ENCODE data around the gene TVP23A.
"Not testable (repeated sequence)": the region's sequence is repeated elsewhere in the genome, so short reads cannot be mapped to it uniquely, and the experiment has no call there.

The TVP23A gene

GRCh38 chr16:10782628-10783027 is 36.0 kb downstream of the TVP23A start:
- ChIA-PET POLR2A (no interaction called here), CTCF (no interaction called here)
- no peak for TF ChIP-seq IKZF3 (tag by site-specific recombination; IDR thresholded peaks at IDR 0.05)
- TF ChIP-seq ZNF341 (tag by site-specific recombination; IDR thresholded peaks at IDR 0.05; ENCODE audit: low read depth) = no peak
- no peak for TF ChIP-seq ZNF629 (tag by site-specific recombination; IDR thresholded peaks at IDR 0.05)
- TF ChIP-seq TRIM28 (IDR thresholded peaks at IDR 0.05; ENCODE audit: borderline replicate concordance, low read length) = no peak
- TF ChIP-seq ZNF658 (tag by site-specific recombination; IDR thresholded peaks at IDR 0.05) = no peak
- TF ChIP-seq ZNF211 (tag by site-specific recombination; IDR thresholded peaks at IDR 0.05; ENCODE audit: low read depth) = no peak
- no peak for TF ChIP-seq ZNF610 (tag by site-specific recombination; IDR thresholded peaks at IDR 0.05; ENCODE audit: borderline replicate concordance)
- TF ChIP-seq REPIN1 (tag by site-specific recombination; IDR thresholded peaks at IDR 0.05; ENCODE audit: low read depth) = no peak
- TF ChIP-seq ZNF626 (tag by site-specific recombination; IDR thresholded peaks at IDR 0.05) = no peak
- no peak for TF ChIP-seq TCF7L2 (IDR thresholded peaks at IDR 0.05; ENCODE audit: borderline replicate concordance, low read depth, low read length)
- no peak for TF ChIP-seq KLF8 (tag by site-specific recombination; IDR thresholded peaks at IDR 0.05)
- TF ChIP-seq ZNF449 (tag by site-specific recombination; IDR thresholded peaks at IDR 0.05) = no peak
- no peak for TF ChIP-seq ZNF621 (tag by site-specific recombination; IDR thresholded peaks at IDR 0.05)
- TF ChIP-seq ZNF416 (tag by site-specific recombination; IDR thresholded peaks at IDR 0.05) = no peak
- no peak for TF ChIP-seq ZNF529 (tag by site-specific recombination; IDR thresholded peaks at IDR 0.05; ENCODE audit: insufficient replicate concordance)
- no peak for TF ChIP-seq SCRT1 (tag by site-specific recombination; IDR thresholded peaks at IDR 0.05; ENCODE audit: borderline replicate concordance)
- no peak for TF ChIP-seq ZNF184 (tag by site-specific recombination; IDR thresholded peaks at IDR 0.05)
- no peak for TF ChIP-seq ZNF776 (tag by site-specific recombination; IDR thresholded peaks at IDR 0.05; ENCODE audit: borderline replicate concordance)
- Histone ChIP-seq H3K36me3 (ENCODE audit: control insufficient read depth in 2 of 2, insufficient read depth in 1 of 2, low read length in 2 of 2) (no peaks in the 10 kb centered on the region), H3K4me3 (ENCODE audit: low read depth, low read length) (no peak overlapping the region), H3K27ac (ENCODE audit: extremely low read depth, low read depth, low read length) (no peak overlapping the region), H3K9me3 (ENCODE audit: control insufficient read depth, insufficient read depth, low read depth, low read length) (no peaks in the 10 kb centered on the region), H3K4me1 (ENCODE audit: control insufficient read depth, insufficient read depth, low read length) (no peaks in the 10 kb centered on the region)

- ChIA-PET CTCF (no interaction called here), POLR2A (no interaction called here)
- Histone ChIP-seq H3K36me3 (ENCODE audit: control insufficient read depth in 2 of 2, insufficient read depth in 1 of 2, low read length in 2 of 2) (no peaks in the 10 kb centered on the region), H3K4me3 (ENCODE audit: low read depth, low read length) (no peak overlapping the region), H3K4me1 (ENCODE audit: control insufficient read depth, insufficient read depth, low read length) (no peaks in the 10 kb centered on the region), H3K27ac (ENCODE audit: extremely low read depth, low read depth, low read length) (no peak overlapping the region), H3K9me3 (ENCODE audit: control insufficient read depth, insufficient read depth, low read depth, low read length) (no peaks in the 10 kb centered on the region)
- TF ChIP-seq ZSCAN18 (tag by site-specific recombination; IDR thresholded peaks at IDR 0.05) (no peak), ZNF10 (tag by site-specific recombination; IDR thresholded peaks at IDR 0.05) (no peak), BCL11A (tag by site-specific recombination; IDR thresholded peaks at IDR 0.05; ENCODE audit: low read depth) (no peak), ZNF521 (tag by site-specific recombination; IDR thresholded peaks at IDR 0.05) (no peak), ZNF16 (tag by site-specific recombination; IDR thresholded peaks at IDR 0.05; ENCODE audit: low read depth) (no peak), KLF1 (tag by site-specific recombination; IDR thresholded peaks at IDR 0.05) (no peak), GLI4 (tag by site-specific recombination; IDR thresholded peaks at IDR 0.05) (no peak), ZNF658 (tag by site-specific recombination; IDR thresholded peaks at IDR 0.05) (no peak), ZNF830 (tag by site-specific recombination; IDR thresholded peaks at IDR 0.05; ENCODE audit: low read depth) (no peak), SETDB1 (IDR thresholded peaks at IDR 0.05; ENCODE audit: insufficient read length, low read length) (no peak)
These were observed 38.0 kb downstream of the TVP23A start for GRCh38 chr16:10780628-10781027.

- H3K36me3 ChIP-seq (ENCODE audit: control insufficient read depth in 2 of 2, insufficient read depth in 1 of 2, low read length in 2 of 2); POLR2A ChIA-PET; H3K27ac ChIP-seq (ENCODE audit: extremely low read depth, low read depth, low read length); H3K4me3 ChIP-seq (ENCODE audit: low read depth, low read length); H3K9me3 ChIP-seq (ENCODE audit: control insufficient read depth, insufficient read depth, low read depth, low read length); H3K4me1 ChIP-seq (ENCODE audit: control insufficient read depth, insufficient read depth, low read length): not testable (repeated sequence)
- CTCF ChIA-PET = interaction anchor here (0.7 kb wide), 1 partner anchor 19 kb away, joined by 4 read pairs; no protein-coding TSS in a partner anchor
These were observed 38.7 kb downstream of the TVP23A start for GRCh38 chr16:10779908-10780307.

Measured in HEK293 (cell line).